Tibial nerve (tissue), 4 donors: Measurements from ENCODE around the gene ZNF358. TPM values are rescaled to one million over a fixed set of nuclear protein-coding genes. Genes with fewer than 3 reads are reported as not detected.
A peak's percentile ranks its signal among the peaks of the same experiment; 100 is the strongest.

Source experiments
- DNase-seq, 2 donors: peaks; one replicate each; pipeline ENCODE4 v3.0.0-alpha.2; 2019; ENCODE audit warnings: low spot score in 2 of 2
- H3K27ac ChIP-seq, 4 donors: fragments of 200-600 bp; sonication (generic) in 3 of 4; one replicate each; pipeline ENCODE4 v1.5.1; 2017 to 2019; ENCODE audit warnings: mild to moderate bottlenecking in 1 of 4
- H3K27me3 ChIP-seq, 2 donors: fragments of 200-600 bp; sonication (generic) in 1 of 2; one replicate each; pipeline versions ENCODE4 v1.5.1 to v1.6.0; 2017 to 2019
- H3K36me3 ChIP-seq, 3 donors: fragments of 200-600 bp; sonication (generic); one replicate each; pipeline ENCODE4 v1.5.1; 2018 to 2019
- H3K4me1 ChIP-seq, 4 donors: fragments of 200-600 bp; sonication (generic) in 3 of 4; one replicate each; pipeline ENCODE4 v1.5.1; 2017 to 2019
- H3K4me3 ChIP-seq, 4 donors: fragments of 200-600 bp; sonication (generic) in 3 of 4; one replicate each; pipeline ENCODE4 v1.5.1; 2017 to 2019; ENCODE audit warnings: mild to moderate bottlenecking in 1 of 4, moderate library complexity in 1 of 4
- H3K9me3 ChIP-seq, 4 donors: fragments of 200-600 bp; sonication (generic) in 3 of 4; one replicate each; pipeline ENCODE4 v1.5.1; 2017 to 2019
- EP300 ChIP-seq, 2 donors: sonication (generic); formaldehyde crosslinking; IDR thresholded peaks; one replicate each; pipeline ENCODE4 v1.6.1; 2017; ENCODE audit warnings: antibody characterized with exemption in 2 of 2, mild to moderate bottlenecking in 1 of 2
- POLR2A ChIP-seq, 2 donors: fragments of 450-650 bp; IDR thresholded peaks; one replicate each; pipeline ENCODE4 v1.6.1; 2017; ENCODE audit warnings: antibody characterized with exemption in 2 of 2, mild to moderate bottlenecking in 2 of 2, moderate library complexity in 2 of 2
- WGBS, 2 donors: methylation state at CpG; one replicate each; pipeline ENCODE4 v1.1.5; 2018; 5-methylcytosine and 5-hydroxymethylcytosine counted together
- total RNA-seq, 4 donors: library from RNA; depleted of rRNA; stranded (reverse); fragments of >200 nt; gene quantifications; one replicate each; pipeline ENCODE4 v1.1.0, GENCODE V29; 2016
- TF ChIP-seq, protein P1 (sequence below), 5 experiments: fragments of 200-600 bp in 3 of 5; fragments of 450-650 bp in 2 of 5; sonication (generic) in 3 of 5; IDR thresholded peaks; one replicate each; pipeline ENCODE4 v1.5.1; 2016 to 2019; ENCODE audit warnings: antibody characterized with exemption in 5 of 5, mild to moderate bottlenecking in 3 of 5, moderate library complexity in 2 of 5

Gene ZNF358
- total RNA-seq, 4 donors from 2014 or later: 40.0 to 84.0 (median 69.2) TPM

DNA sequence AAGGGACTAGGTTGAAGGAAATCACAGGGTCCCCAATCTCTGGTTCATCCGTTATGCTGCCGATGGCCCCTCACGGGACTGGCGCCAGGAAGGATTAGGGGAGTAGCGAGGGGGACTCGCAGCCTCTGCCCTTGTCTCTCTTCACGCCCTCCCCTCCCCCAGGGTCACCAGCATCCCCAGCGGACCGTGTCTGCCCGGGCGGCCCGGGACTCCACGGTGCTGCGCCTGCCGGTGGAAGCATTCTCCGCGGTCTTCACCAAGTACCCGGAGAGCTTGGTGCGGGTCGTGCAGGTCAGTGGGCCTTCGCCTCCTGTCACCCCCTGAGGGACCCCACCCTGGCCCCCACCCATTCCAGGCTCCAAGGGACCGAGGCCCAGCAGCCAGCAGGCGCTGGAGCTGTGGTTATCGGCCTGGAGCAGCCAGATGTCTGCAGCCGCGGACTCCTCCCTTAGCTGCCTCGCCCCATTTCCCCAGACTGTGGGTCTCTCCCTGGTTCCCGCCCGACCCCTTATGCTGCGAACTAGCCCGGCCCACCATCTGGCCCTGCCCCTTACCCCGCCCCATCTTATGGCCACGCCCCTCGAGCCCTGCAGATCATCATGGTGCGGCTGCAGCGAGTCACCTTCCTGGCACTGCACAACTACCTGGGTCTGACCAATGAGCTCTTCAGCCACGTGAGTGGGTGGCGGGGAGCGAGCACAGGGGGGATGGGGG is 25.0 kb downstream of the ZNF358 start:
- no peak for TF ChIP-seq EP300 (IDR thresholded peaks at IDR 0.05)
- TF ChIP-seq POLR2A (IDR thresholded peaks at IDR 0.05): no peak
- TF ChIP-seq, protein P1, sequence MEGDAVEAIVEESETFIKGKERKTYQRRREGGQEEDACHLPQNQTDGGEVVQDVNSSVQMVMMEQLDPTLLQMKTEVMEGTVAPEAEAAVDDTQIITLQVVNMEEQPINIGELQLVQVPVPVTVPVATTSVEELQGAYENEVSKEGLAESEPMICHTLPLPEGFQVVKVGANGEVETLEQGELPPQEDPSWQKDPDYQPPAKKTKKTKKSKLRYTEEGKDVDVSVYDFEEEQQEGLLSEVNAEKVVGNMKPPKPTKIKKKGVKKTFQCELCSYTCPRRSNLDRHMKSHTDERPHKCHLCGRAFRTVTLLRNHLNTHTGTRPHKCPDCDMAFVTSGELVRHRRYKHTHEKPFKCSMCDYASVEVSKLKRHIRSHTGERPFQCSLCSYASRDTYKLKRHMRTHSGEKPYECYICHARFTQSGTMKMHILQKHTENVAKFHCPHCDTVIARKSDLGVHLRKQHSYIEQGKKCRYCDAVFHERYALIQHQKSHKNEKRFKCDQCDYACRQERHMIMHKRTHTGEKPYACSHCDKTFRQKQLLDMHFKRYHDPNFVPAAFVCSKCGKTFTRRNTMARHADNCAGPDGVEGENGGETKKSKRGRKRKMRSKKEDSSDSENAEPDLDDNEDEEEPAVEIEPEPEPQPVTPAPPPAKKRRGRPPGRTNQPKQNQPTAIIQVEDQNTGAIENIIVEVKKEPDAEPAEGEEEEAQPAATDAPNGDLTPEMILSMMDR (IDR thresholded peaks at IDR 0.05): no peak
- Histone ChIP-seq H3K36me3 (peaks cover 0 to 91% (median 19%) of the 10 kb centered on the region in 3 donors), H3K9me3 (no peaks in the 10 kb centered on the region), H3K4me3 (no peak overlapping the region), H3K4me1 (peaks cover 0 to 8% (median 3%) of the 10 kb centered on the region in 4 donors), H3K27ac (no peak overlapping the region), H3K27me3 (no peaks in the 10 kb centered on the region)
- DNase-seq: no peak
- 79 to 81% methylated on average over 24 to 32 of the region's 39 CpGs for WGBS, 2 donors

DNA sequence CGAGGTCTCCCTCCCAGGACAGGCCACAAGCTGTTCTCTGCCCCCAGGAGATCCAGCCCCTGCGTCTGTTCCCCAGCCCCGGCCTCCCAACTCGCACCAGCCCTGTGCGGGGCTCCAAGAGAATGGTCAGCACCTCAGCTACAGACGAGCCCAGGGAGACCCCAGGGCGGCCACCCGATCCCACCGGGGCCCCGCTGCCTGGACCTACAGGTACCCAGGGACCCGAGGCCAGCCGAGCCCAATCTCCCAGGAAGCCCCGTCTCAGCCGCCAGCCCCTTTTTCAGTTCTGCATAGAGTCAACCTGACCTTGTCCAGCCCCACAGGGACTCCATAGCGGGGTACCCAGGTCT is 25.5 kb downstream of the ZNF358 start:
- Histone ChIP-seq H3K9me3 (no peaks in the 10 kb centered on the region), H3K36me3 (peaks cover 0 to 97% (median 19%) of the 10 kb centered on the region in 3 donors), H3K27ac (no peak overlapping the region), H3K27me3 (no peaks in the 10 kb centered on the region), H3K4me1 (peaks cover 0 to 3% (median under 1%) of the 10 kb centered on the region in 4 donors), H3K4me3 (no peak overlapping the region)
- TF ChIP-seq, protein P1 (IDR thresholded peaks at IDR 0.05): no peak
- TF ChIP-seq EP300 (IDR thresholded peaks at IDR 0.05) (no peak), POLR2A (IDR thresholded peaks at IDR 0.05) (no peak)
- 89 to 93% methylated on average over 10 to 13 of the region's 15 CpGs for WGBS, 2 donors
- DNase-seq: no peak

DNA sequence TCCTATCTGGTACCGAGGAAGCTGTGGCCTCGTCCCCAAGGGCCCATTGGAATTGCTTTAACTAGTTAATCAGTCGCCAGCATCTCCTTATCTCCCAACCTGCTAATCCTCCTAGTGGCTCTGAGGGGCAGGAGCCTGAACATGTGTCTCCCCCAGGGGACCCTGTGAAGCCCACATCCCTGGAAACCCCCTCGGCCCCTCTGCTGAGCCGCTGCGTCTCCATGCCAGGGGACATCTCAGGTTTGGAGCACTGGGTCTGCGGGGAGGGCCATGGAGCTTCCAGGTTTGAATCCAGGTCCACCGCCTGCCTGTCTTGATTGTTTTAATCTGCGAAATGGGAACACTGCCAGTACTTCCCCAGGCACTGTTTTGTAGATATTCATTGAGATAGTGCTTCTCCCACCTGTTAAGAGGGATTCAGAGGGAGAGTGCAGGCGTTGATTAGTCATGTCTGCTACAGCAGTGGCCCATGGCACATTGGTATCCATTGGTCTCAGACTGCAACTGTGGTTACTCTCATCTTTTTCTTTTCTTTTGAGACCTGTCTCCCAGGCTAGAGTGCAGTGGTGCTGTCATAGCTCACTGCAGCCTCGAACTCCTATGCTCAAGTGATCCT is 26.0 kb downstream of the ZNF358 start:
- no peak for DNase-seq
- 96% methylated on average over 11 of the region's 11 CpGs for WGBS, 2 donors
- Histone ChIP-seq H3K9me3 (no peaks in the 10 kb centered on the region), H3K4me1 (no peaks in the 10 kb centered on the region), H3K4me3 (no peak overlapping the region), H3K27me3 (no peaks in the 10 kb centered on the region), H3K27ac (no peak overlapping the region), H3K36me3 (peaks cover 0 to 100% (median 19%) of the 10 kb centered on the region in 3 donors)
- TF ChIP-seq, protein P1 (IDR thresholded peaks at IDR 0.05): no peak

DNA sequence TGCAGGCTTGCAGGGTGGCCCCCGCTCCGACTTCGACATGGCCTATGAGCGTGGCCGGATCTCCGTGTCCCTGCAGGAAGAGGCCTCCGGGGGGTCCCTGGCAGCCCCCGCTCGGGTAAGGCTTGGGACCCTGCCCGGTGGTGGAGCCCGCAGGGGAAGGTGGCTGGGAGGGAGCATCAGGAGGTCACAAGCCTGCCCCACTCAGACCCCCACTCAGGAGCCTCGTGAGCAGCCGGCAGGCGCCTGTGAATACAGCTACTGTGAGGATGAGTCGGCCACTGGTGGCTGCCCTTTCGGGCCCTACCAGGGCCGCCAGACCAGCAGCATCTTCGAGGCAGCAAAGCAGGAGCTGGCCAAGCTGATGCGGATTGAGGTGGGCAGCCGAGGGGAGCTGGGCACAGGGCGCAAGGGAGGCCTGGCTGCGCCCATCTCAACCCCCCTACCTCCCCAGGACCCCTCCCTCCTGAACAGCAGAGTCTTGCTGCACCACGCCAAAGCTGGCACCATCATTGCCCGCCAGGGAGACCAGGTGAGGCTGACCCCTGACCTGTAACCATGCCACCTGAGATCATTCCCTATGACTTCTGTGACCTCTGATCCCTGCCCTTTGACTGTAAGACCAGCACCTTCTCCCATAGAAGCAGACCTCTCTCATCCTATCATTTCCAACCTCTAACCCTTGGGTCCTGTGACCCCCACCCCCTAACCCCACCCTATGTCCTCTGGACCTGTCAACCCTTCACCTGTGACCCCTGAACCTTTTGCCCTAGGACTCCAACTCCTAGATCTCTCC is 26.8 kb downstream of the ZNF358 start:
- H3K27ac ChIP-seq: peak overlapping the region in 2 of 4 donors; percentile 60 to 64
- no peaks in the 10 kb centered on the region for H3K27me3 ChIP-seq
- TF ChIP-seq, protein P1 (IDR thresholded peaks at IDR 0.05): no peak
- TF ChIP-seq POLR2A (IDR thresholded peaks at IDR 0.05): no peak
- TF ChIP-seq EP300 (IDR thresholded peaks at IDR 0.05): no peak
- no peaks in the 10 kb centered on the region for H3K4me1 ChIP-seq
- H3K36me3 ChIP-seq: peaks cover 0 to 98% (median 19%) of the 10 kb centered on the region in 3 donors
- no peaks in the 10 kb centered on the region for H3K9me3 ChIP-seq
- 94% methylated on average over 21 to 22 of the region's 24 CpGs for WGBS, 2 donors
- DNase-seq: no peak
- no peak overlapping the region for H3K4me3 ChIP-seq

DNA sequence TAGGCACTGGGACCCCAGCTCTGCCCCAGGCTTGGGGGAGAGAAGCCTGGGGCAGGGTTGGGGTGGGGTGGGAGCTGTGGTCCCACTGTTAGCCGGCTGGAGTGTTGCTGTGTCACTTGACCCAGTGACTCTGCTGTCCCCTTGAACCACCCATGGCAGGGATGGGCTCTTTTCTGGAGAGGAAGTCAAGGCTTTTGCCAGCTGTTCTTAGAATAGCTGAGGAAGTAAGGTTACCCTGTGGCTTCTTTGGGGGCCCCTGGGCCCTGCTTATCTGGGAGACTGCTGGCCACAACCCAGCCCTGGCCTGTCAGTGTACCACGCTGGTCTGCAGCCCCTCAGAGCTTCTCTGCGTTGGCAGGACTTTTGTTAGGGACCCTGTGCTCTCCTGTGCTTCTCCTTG is 28.7 kb downstream of the ZNF358 start:
- Histone ChIP-seq H3K4me3 (no peak overlapping the region), H3K27ac (peak overlapping the region in 2 of 4 donors; percentile 27 to 43), H3K9me3 (no peaks in the 10 kb centered on the region), H3K27me3 (no peaks in the 10 kb centered on the region), H3K4me1 (no peaks in the 10 kb centered on the region), H3K36me3 (peaks cover 0 to 81% (median 12%) of the 10 kb centered on the region in 3 donors)
- no peak for DNase-seq
- TF ChIP-seq EP300 (IDR thresholded peaks at IDR 0.05) (no peak), POLR2A (IDR thresholded peaks at IDR 0.05) (no peak)
- TF ChIP-seq, protein P1 (IDR thresholded peaks at IDR 0.05): no peak
- WGBS, 2 donors: 62 to 77% methylated on average over 3 of the region's 3 CpGs
